ENCODE data around the gene ADPRHL1. TPM values are rescaled to one million over a fixed set of nuclear protein-coding genes. Genes with fewer than 3 reads are reported as not detected.

ADPRHL1 gene
- total RNA-seq, 1 experiment from 2014 or later, result 4.9 TPM

DNA sequence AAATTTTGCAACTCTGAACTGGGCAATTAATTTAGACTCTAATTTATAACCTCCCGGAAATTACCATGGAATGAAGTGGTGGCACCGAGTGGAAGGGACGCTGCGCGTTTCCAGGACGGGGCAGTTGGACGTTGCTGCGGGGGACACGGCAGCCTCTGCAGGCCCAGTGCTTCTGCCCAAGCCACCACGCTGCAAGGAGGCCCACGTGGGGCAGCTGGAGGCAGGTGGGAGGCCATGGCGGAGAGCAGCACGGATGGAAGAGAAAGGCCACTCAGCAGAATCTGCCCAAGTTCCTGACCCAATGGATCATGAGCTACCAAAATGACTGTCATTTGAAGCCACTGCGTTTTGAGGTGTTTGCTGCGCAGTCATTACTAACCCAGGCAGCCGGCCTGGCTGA, 11.2 kb upstream of the ADPRHL1 start:
- no peak for DNase-seq
- H3K36me3 Mint-ChIP-seq (ENCODE audit: insufficient read depth, unreplicated experiment), result peaks cover 51% of the 10 kb centered on the region
- Histone ChIP-seq H3K4me1 (0 out of 2 replicates have a peak, but pooled peaks cover 3% of the 10 kb centered on the region), H3K36me3 (ENCODE audit: control insufficient read depth, insufficient read depth, low read length) (peaks cover 3% of the 10 kb centered on the region), H3K9me3 (no peaks in the 10 kb centered on the region), H3K4me3 (ENCODE audit: low read depth, low read length) (no peak overlapping the region), H3K27me3 (replicated peaks; ENCODE audit: control insufficient read depth, insufficient read depth, low read length) (no peaks in the 10 kb centered on the region)
- H3K4me1 Mint-ChIP-seq (ENCODE audit: low read depth, unreplicated experiment), result peaks cover 8% of the 10 kb centered on the region
- no peaks in the 10 kb centered on the region for H3K27me3 Mint-ChIP-seq (ENCODE audit: insufficient read depth, unreplicated experiment)
- no peak overlapping the region for H3K4me3 Mint-ChIP-seq (ENCODE audit: unreplicated experiment)
- no TSS peak for BruUV-seq (replicated peaks)
- TF ChIP-seq, protein P1, sequence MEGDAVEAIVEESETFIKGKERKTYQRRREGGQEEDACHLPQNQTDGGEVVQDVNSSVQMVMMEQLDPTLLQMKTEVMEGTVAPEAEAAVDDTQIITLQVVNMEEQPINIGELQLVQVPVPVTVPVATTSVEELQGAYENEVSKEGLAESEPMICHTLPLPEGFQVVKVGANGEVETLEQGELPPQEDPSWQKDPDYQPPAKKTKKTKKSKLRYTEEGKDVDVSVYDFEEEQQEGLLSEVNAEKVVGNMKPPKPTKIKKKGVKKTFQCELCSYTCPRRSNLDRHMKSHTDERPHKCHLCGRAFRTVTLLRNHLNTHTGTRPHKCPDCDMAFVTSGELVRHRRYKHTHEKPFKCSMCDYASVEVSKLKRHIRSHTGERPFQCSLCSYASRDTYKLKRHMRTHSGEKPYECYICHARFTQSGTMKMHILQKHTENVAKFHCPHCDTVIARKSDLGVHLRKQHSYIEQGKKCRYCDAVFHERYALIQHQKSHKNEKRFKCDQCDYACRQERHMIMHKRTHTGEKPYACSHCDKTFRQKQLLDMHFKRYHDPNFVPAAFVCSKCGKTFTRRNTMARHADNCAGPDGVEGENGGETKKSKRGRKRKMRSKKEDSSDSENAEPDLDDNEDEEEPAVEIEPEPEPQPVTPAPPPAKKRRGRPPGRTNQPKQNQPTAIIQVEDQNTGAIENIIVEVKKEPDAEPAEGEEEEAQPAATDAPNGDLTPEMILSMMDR (IDR thresholded peaks at IDR 0.05; ENCODE audit: insufficient read depth in 1 of 2, low read depth in 1 of 2, low read length in 1 of 2, severe bottlenecking in 1 of 2, unreplicated experiment in 1 of 2), result no peak
- no peak overlapping the region for H3K27ac Mint-ChIP-seq (ENCODE audit: unreplicated experiment)
- CTCF ChIA-PET, result no interaction called here
- no peaks in the 10 kb centered on the region for H3K9me3 Mint-ChIP-seq (ENCODE audit: unreplicated experiment)
- intact Hi-C loops (cut with micrococcal nuclease; ENCODE audit: unreplicated experiment), result no loop called here
- POLR2A ChIA-PET, result no interaction called here

DNA sequence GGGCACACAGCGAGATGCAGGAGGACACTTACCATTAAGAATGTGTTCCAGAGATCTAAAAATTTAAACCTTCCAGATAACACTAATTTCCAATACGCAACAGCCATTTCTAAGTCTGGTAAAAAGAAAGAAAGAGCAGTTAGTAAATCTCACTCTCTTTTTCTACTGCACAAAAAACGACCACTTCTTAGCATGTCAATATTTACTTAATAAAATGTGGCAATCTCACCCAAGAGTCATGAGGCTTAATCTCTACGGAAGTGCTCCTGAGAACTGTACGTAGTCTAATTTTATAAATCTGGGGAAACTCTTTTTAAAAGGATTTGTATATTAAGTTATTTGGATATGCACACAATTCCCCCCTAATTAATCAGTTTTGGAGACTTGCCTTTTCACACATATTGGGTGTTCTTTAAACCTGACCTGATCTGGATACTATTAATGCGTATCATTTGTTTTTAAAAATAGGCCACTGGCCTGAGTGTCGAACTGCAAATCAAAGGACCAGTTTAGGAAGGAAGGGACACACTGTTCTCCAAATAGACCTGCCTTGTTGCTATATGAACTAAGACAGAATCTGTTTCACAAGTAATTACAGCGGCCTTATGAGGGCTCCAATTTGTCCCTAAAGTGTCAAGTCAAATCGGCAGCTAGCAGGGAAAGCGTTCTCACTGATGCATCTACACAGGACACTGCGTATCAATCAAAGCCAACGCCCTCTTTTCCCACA, 7.9 kb upstream of the ADPRHL1 start:
- Mint-ChIP-seq H3K9me3 (ENCODE audit: unreplicated experiment) (no peaks in the 10 kb centered on the region), H3K36me3 (ENCODE audit: insufficient read depth, unreplicated experiment) (peaks cover 53% of the 10 kb centered on the region), H3K27me3 (ENCODE audit: insufficient read depth, unreplicated experiment) (no peaks in the 10 kb centered on the region), H3K27ac (ENCODE audit: unreplicated experiment) (no peak overlapping the region), H3K4me1 (ENCODE audit: low read depth, unreplicated experiment) (no peaks in the 10 kb centered on the region), H3K4me3 (ENCODE audit: unreplicated experiment) (no peak overlapping the region)
- H3K36me3 ChIP-seq (ENCODE audit: control insufficient read depth, insufficient read depth, low read length), result peaks cover 3% of the 10 kb centered on the region
- no peaks in the 10 kb centered on the region for H3K27me3 ChIP-seq (replicated peaks; ENCODE audit: control insufficient read depth, insufficient read depth, low read length)
- 0 out of 2 replicates have a peak, but pooled peaks cover 3% of the 10 kb centered on the region for H3K4me1 ChIP-seq
- CTCF ChIA-PET, result no interaction called here
- no peak for DNase-seq
- H3K4me3 ChIP-seq (ENCODE audit: low read depth, low read length), result no peak overlapping the region
- TF ChIP-seq, protein P1 (IDR thresholded peaks at IDR 0.05; ENCODE audit: insufficient read depth in 1 of 2, low read depth in 1 of 2, low read length in 1 of 2, severe bottlenecking in 1 of 2, unreplicated experiment in 1 of 2), result no peak
- POLR2A ChIA-PET, result no interaction called here
- no TSS peak for BruUV-seq (replicated peaks)
- no peaks in the 10 kb centered on the region for H3K9me3 ChIP-seq
- intact Hi-C loops (cut with micrococcal nuclease; ENCODE audit: unreplicated experiment), result no loop called here

DNA sequence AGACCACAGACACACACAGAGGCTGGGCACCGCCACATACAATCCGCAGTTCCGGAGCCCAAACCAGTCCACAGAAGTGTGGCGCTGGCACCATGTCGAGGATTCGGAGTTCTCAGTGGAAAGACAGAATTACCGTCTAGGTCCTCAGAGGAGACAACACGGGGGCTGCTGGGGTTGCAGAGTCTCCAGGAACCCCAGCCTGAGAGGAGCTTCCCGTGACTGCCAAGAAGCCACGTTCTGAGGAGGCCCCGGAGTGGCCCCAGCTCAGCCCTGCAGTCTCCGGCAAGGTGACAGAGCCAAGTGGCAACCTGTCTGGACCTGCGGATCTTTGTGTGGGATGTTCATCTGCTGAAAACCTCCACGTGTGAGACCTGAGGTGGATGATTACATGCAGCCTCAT, 7.3 kb upstream of the ADPRHL1 start:
- Mint-ChIP-seq H3K36me3 (ENCODE audit: insufficient read depth, unreplicated experiment) (peaks cover 58% of the 10 kb centered on the region), H3K27me3 (ENCODE audit: insufficient read depth, unreplicated experiment) (no peaks in the 10 kb centered on the region), H3K9me3 (ENCODE audit: unreplicated experiment) (no peaks in the 10 kb centered on the region), H3K4me3 (ENCODE audit: unreplicated experiment) (no peak overlapping the region), H3K27ac (ENCODE audit: unreplicated experiment) (no peak overlapping the region), H3K4me1 (ENCODE audit: low read depth, unreplicated experiment) (no peaks in the 10 kb centered on the region)
- no peak for DNase-seq
- Histone ChIP-seq H3K4me1 (0 out of 2 replicates have a peak, but pooled peaks cover 3% of the 10 kb centered on the region), H3K9me3 (no peaks in the 10 kb centered on the region), H3K27me3 (replicated peaks; ENCODE audit: control insufficient read depth, insufficient read depth, low read length) (no peaks in the 10 kb centered on the region), H3K36me3 (ENCODE audit: control insufficient read depth, insufficient read depth, low read length) (peaks cover 3% of the 10 kb centered on the region), H3K4me3 (ENCODE audit: low read depth, low read length) (no peak overlapping the region)
- CTCF ChIA-PET, result no interaction called here
- no TSS peak for BruUV-seq (replicated peaks)
- TF ChIP-seq, protein P1 (IDR thresholded peaks at IDR 0.05; ENCODE audit: insufficient read depth in 1 of 2, low read depth in 1 of 2, low read length in 1 of 2, severe bottlenecking in 1 of 2, unreplicated experiment in 1 of 2), result no peak
- POLR2A ChIA-PET, result no interaction called here
- intact Hi-C loops (cut with micrococcal nuclease; ENCODE audit: unreplicated experiment), result no loop called here
